Sigmoid colon (tissue), 4 donors: ENCODE data around the gene SUGP1.

Source experiments
- EP300 ChIP-seq, 4 donors: sonication (generic); formaldehyde crosslinking; IDR thresholded peaks; one replicate each; pipeline ENCODE4 v1.6.1; 2017; ENCODE audit warnings: antibody characterized with exemption in 4 of 4
- POLR2A ChIP-seq, 2 donors: fragments of 450-650 bp; IDR thresholded peaks; one replicate each; pipeline ENCODE4 v1.6.1; 2016; ENCODE audit warnings: antibody characterized with exemption in 2 of 2, mild to moderate bottlenecking in 2 of 2, moderate library complexity in 2 of 2
- POLR2AphosphoS5 ChIP-seq, 4 donors: sonication (generic); formaldehyde crosslinking; IDR thresholded peaks; one replicate each; pipeline ENCODE4 v1.6.1; 2017; ENCODE audit warnings: antibody characterized with exemption in 4 of 4
- TF ChIP-seq, protein P1 (sequence below), 4 experiments: fragments of 450-650 bp in 3 of 4; fragments of 200-600 bp in 1 of 4; IDR thresholded peaks; one replicate each; pipeline ENCODE4 v1.5.1; 2016 to 2019; ENCODE audit warnings: antibody characterized with exemption in 4 of 4, mild to moderate bottlenecking in 3 of 4, moderate library complexity in 2 of 4

DNA sequence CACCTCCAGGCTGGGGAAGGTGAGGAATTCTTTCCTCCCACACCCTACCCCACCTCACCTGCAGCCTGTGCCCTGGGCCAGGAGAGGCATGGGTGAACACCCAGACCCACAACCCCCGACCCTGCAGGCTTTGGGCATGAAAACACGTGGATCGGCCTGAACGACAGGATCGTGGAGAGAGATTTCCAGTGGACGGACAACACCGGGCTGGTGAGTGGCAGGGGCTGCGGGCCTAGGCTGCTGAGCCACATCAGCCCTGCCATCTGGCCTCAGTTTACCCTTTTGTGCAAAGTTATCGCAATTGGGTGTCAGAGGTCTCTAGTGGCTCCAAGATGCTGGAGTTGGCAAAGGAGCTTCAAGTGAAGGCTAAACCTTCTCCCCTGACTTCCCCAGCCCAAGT is 79.8 kb downstream of the SUGP1 start:
- TF ChIP-seq, protein P1, sequence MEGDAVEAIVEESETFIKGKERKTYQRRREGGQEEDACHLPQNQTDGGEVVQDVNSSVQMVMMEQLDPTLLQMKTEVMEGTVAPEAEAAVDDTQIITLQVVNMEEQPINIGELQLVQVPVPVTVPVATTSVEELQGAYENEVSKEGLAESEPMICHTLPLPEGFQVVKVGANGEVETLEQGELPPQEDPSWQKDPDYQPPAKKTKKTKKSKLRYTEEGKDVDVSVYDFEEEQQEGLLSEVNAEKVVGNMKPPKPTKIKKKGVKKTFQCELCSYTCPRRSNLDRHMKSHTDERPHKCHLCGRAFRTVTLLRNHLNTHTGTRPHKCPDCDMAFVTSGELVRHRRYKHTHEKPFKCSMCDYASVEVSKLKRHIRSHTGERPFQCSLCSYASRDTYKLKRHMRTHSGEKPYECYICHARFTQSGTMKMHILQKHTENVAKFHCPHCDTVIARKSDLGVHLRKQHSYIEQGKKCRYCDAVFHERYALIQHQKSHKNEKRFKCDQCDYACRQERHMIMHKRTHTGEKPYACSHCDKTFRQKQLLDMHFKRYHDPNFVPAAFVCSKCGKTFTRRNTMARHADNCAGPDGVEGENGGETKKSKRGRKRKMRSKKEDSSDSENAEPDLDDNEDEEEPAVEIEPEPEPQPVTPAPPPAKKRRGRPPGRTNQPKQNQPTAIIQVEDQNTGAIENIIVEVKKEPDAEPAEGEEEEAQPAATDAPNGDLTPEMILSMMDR (IDR thresholded peaks at IDR 0.05) = no peak
- TF ChIP-seq EP300 (IDR thresholded peaks at IDR 0.05) = no peak
- TF ChIP-seq POLR2A (IDR thresholded peaks at IDR 0.05) = no peak
- TF ChIP-seq POLR2AphosphoS5 (IDR thresholded peaks at IDR 0.05) = no peak
